MM.1S (cell line): ENCODE measurements around the gene TMEM229B.

Experiments
- DNase-seq: peaks from one replicate; pipeline ENCODE4 v3.0.0-alpha.2; 2015
- H2AFZ ChIP-seq: fragments of 300-600 bp; sonication (generic); 2 replicates; pipeline ENCODE4 v1.6.0; 2016; ENCODE audit warnings: antibody characterized with exemption, low read length
- H3F3A ChIP-seq: fragments of 300-600 bp; sonication (generic); 2 replicates; pipeline ENCODE4 v1.6.1; 2016; ENCODE audit warnings: mild to moderate bottlenecking, antibody characterized with exemption, low read length, moderate library complexity, mixed read lengths; ENCODE audit not compliant: insufficient read depth
- H3K27ac ChIP-seq: fragments of 300-600 bp; sonication (generic); 2 replicates; pipeline ENCODE4 v1.5.1; 2016; ENCODE audit warnings: mild to moderate bottlenecking, low read length
- H3K27me3 ChIP-seq: fragments of 300-600 bp; sonication (generic); replicated peaks from 2 replicates; pipeline ENCODE4 v1.6.0; 2016; ENCODE audit warnings: low read length; ENCODE audit not compliant: insufficient read depth
- H3K36me3 ChIP-seq: fragments of 300-600 bp; sonication (generic); replicated peaks from 2 replicates; pipeline ENCODE4 v1.6.1; 2016; ENCODE audit warnings: mild to moderate bottlenecking, low read length, mixed read lengths; ENCODE audit not compliant: insufficient read depth
- H3K4me1 ChIP-seq: fragments of 300-600 bp; sonication (generic); 2 replicates; pipeline ENCODE4 v1.6.1; 2016; ENCODE audit warnings: low read length, mixed read lengths
- H3K4me2 ChIP-seq: fragments of 300-600 bp; sonication (generic); 2 replicates; pipeline ENCODE4 v1.6.0; 2016; ENCODE audit warnings: low read depth, low read length
- H3K4me3 ChIP-seq: fragments of 300-600 bp; sonication (generic); 2 replicates; pipeline ENCODE4 v1.5.1; 2016; ENCODE audit warnings: low read length, mixed read lengths
- H3K79me2 ChIP-seq: fragments of 300-600 bp; sonication (generic); 2 replicates; pipeline ENCODE4 v1.6.1; 2016; ENCODE audit warnings: mixed run types, low read length, mixed read lengths
- H3K9ac ChIP-seq: fragments of 300-600 bp; sonication (generic); 2 replicates; pipeline ENCODE4 v1.6.1; 2016; ENCODE audit warnings: low read length, mixed read lengths
- H3K9me2 ChIP-seq: fragments of 300-600 bp; sonication (generic); replicated peaks from 2 replicates; pipeline ENCODE4 v1.6.1; 2016; ENCODE audit warnings: mild to moderate bottlenecking, low read length, mixed read lengths; ENCODE audit not compliant: insufficient read depth
- H3K9me3 ChIP-seq: fragments of 300-600 bp; sonication (generic); replicated peaks from 2 replicates; pipeline ENCODE4 v1.6.1; 2016; ENCODE audit warnings: mild to moderate bottlenecking, low read length, mixed read lengths; ENCODE audit not compliant: insufficient read depth
- H4K20me1 ChIP-seq: fragments of 300-600 bp; sonication (generic); 2 replicates; pipeline ENCODE4 v1.6.1; 2016; ENCODE audit warnings: mild to moderate bottlenecking, low read length, moderate library complexity, mixed read lengths; ENCODE audit not compliant: insufficient read depth
- EZH2 ChIP-seq: fragments of 300-600 bp; sonication (generic); optimal IDR thresholded peaks from 2 replicates; pipeline ENCODE3; 2017; ENCODE audit warnings: low read depth, mild to moderate bottlenecking, antibody characterized with exemption, low read length, mixed read lengths
- EZH2phosphoT487 ChIP-seq: fragments of 300-600 bp; sonication (generic); IDR thresholded peaks from 2 replicates; pipeline ENCODE4 v1.6.1; 2018; ENCODE audit warnings: antibody characterized with exemption, low read length
- TF ChIP-seq, protein P1 (sequence below): fragments of 300-600 bp; sonication (generic); IDR thresholded peaks from 2 replicates; pipeline ENCODE4 v1.5.1; 2016; ENCODE audit warnings: antibody characterized with exemption, low read length, mixed read lengths

TMEM229B gene

GRCh38 chr14:67520482-67520881 is 32.0 kb upstream of the TMEM229B start:
- H3K9me2 ChIP-seq = no peaks in the 10 kb centered on the region
- no peaks in the 10 kb centered on the region for H3K79me2 ChIP-seq
- no peak overlapping the region for H3K4me3 ChIP-seq
- H3K9ac ChIP-seq = no peak overlapping the region
- H3K9me3 ChIP-seq = no peaks in the 10 kb centered on the region
- 0 out of 2 replicates have a peak, but pooled peaks cover 3% of the 10 kb centered on the region for H3K4me1 ChIP-seq
- H3K36me3 ChIP-seq = no peaks in the 10 kb centered on the region
- no peak for TF ChIP-seq EZH2phosphoT487
- TF ChIP-seq, protein P1, sequence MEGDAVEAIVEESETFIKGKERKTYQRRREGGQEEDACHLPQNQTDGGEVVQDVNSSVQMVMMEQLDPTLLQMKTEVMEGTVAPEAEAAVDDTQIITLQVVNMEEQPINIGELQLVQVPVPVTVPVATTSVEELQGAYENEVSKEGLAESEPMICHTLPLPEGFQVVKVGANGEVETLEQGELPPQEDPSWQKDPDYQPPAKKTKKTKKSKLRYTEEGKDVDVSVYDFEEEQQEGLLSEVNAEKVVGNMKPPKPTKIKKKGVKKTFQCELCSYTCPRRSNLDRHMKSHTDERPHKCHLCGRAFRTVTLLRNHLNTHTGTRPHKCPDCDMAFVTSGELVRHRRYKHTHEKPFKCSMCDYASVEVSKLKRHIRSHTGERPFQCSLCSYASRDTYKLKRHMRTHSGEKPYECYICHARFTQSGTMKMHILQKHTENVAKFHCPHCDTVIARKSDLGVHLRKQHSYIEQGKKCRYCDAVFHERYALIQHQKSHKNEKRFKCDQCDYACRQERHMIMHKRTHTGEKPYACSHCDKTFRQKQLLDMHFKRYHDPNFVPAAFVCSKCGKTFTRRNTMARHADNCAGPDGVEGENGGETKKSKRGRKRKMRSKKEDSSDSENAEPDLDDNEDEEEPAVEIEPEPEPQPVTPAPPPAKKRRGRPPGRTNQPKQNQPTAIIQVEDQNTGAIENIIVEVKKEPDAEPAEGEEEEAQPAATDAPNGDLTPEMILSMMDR = no peak
- TF ChIP-seq EZH2 = no peak
- no peak overlapping the region for H3K4me2 ChIP-seq
- H3K27me3 ChIP-seq = no peaks in the 10 kb centered on the region
- no peaks in the 10 kb centered on the region for H4K20me1 ChIP-seq
- H3K27ac ChIP-seq = no peak overlapping the region
- H2AFZ ChIP-seq = no peak overlapping the region
- no peak for DNase-seq
- no peaks in the 10 kb centered on the region for H3F3A ChIP-seq

DNA sequence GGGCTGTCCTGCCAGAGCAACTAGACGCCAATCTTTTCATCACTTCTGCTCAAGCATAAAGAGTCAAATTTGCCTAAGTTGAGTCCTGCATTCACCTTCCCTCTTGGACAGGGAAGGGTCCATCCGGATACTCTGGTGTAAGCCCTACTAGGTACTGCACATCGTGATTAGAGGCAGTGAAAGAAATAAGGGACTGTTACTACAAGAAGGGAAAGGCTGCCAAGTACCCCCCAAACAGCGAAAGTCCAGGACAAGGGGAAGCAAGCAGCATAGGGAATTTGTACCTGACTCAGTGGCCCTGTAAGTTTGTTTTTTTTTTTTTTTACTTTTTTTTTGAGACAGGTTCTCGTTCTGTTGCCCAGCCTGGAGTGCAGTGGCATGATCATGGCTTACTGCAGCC is 30.9 kb upstream of the TMEM229B start:
- Histone ChIP-seq H3K4me3 (no peak overlapping the region), H3K9me3 (no peaks in the 10 kb centered on the region), H3K4me1 (0 out of 2 replicates have a peak, but pooled peaks cover 3% of the 10 kb centered on the region), H3K27me3 (no peaks in the 10 kb centered on the region), H3F3A (no peaks in the 10 kb centered on the region), H2AFZ (no peak overlapping the region), H3K4me2 (no peak overlapping the region), H3K27ac (no peak overlapping the region), H3K9me2 (no peaks in the 10 kb centered on the region), H4K20me1 (no peaks in the 10 kb centered on the region), H3K36me3 (no peaks in the 10 kb centered on the region), H3K79me2 (no peaks in the 10 kb centered on the region), H3K9ac (no peak overlapping the region)
- DNase-seq = no peak
- TF ChIP-seq, protein P1 = no peak
- TF ChIP-seq EZH2 = no peak
- TF ChIP-seq EZH2phosphoT487 = no peak

DNA sequence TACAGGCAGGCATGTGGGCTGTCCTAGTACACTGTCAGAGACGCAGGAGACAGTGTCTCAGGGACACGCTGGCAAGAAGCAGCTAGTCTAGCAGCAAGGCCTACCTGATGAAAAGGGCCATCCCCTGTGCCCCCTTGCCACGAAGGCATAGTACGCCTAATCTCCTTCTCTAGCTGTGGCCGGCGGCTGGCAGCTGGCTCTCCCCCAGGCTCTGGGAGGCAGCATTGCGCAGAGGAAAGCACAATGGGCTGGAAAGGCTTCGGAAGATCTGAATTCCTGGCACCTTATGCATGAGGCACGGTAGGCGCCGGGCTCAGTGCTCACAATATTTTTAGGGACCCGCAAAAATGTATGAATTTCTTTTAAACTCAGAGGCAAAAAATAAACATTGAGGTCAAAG is 28.6 kb upstream of the TMEM229B start:
- Histone ChIP-seq H4K20me1 (no peaks in the 10 kb centered on the region), H3F3A (0 out of 2 replicates have a peak, but pooled peaks cover 3% of the 10 kb centered on the region), H3K36me3 (no peaks in the 10 kb centered on the region), H3K9me2 (no peaks in the 10 kb centered on the region), H3K9me3 (no peaks in the 10 kb centered on the region), H3K27ac (no peak overlapping the region), H3K4me2 (no peak overlapping the region), H3K4me3 (no peak overlapping the region), H3K9ac (no peak overlapping the region), H3K27me3 (no peaks in the 10 kb centered on the region), H3K79me2 (no peaks in the 10 kb centered on the region), H2AFZ (no peak overlapping the region), H3K4me1 (0 out of 2 replicates have a peak, but pooled peaks cover 3% of the 10 kb centered on the region)
- TF ChIP-seq EZH2 (no peak), EZH2phosphoT487 (no peak)
- TF ChIP-seq, protein P1 = no peak
- no peak for DNase-seq
